Astrocyte of the cerebellum (primary cell): Measurements from ENCODE around the gene CCDC69.

Experiments used
- DNase-seq: peaks from one replicate; pipeline ENCODE4 v3.0.0-alpha.2; 2011; ENCODE audit warnings: low read depth
- H3K4me3 ChIP-seq: 2 replicates; pipeline ENCODE4 v1.5.1; 2011; ENCODE audit warnings: mild to moderate bottlenecking, low read depth, low read length, moderate library complexity
- in situ Hi-C: cut with HindIII; loops from 2 replicates; pipeline ENCODE4 v1.10.0; 2017; ENCODE audit warnings: low sequenced_read_pairs
- TF ChIP-seq, protein P1 (sequence below): IDR thresholded peaks from 2 replicates; pipeline ENCODE4 v1.5.1; 2012; ENCODE audit warnings: low read length, low read depth, moderate library complexity, mild to moderate bottlenecking; ENCODE audit errors: missing control alignments

Gene CCDC69

DNA sequence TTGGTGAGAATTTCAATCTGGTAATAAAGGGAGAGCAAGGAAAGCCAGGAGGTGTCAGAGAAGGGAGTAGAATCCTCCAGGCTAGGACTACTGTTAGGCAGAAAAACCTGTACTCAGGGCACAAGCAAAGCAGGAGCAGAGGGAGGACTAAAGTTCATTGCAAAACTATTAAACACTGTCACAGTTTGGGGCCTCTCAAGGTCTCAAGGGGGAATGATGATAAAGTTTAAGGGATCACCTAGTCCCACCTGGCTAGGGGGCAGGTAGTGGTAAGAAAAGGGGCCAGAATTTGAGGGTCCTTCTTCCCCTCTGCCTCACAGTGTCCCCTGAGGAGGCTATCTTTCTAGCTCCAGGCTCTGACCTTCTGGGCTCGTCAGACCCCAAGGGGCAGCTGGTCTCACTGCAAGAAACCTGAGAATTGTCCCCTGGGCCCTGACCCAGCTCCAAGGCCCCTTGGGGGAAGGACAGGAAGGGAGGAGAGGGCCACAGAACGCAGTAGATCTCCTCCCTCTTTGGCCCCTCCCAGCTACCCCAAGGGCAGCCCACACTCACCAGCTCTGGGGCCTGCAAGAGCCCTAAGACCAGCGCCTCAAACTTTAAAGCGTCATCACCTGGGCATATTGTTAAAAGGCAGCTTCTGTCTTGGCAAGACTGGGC, 974 bp downstream of the CCDC69 start:
- H3K4me3 ChIP-seq, result peak overlapping the region; percentile 56
- in situ Hi-C loops, result no loop called here
- DNase-seq, result no peak

DNA sequence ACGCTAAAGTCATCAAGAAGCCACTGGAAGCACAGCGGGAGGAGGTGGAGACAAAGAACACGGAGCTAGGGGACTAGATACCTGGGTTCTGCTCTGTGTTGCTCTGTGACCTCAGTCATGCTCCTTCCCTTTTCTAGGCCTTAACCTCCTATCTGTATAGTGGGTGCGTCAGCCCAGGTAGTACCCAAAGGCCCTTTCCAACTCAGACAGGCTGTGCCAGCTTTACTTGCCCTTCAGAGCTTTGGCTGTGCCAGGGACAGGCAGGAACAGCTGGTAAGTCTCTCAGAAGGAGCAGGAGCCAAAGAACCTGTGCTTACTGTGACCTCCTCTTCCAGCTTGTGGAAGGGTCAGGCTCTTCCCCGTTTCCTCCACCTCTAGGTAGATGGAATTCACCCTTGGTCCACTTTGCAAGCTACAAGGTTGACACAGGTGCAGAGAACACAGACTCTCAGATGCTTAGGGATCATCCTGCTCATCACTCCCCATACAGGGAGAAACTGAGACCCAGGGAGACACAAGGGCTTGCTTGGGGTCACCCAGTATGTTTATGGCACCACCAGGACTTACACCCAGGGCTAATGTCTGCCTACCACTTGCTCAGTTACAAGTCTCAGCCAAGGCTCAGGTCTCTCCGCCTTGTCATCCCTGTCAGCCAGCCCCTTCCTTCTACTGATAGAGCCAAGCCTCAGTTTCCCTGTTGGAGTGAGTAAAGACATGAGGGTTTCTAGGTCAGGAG, 1.7 kb downstream of the CCDC69 start:
- TF ChIP-seq, protein P1, sequence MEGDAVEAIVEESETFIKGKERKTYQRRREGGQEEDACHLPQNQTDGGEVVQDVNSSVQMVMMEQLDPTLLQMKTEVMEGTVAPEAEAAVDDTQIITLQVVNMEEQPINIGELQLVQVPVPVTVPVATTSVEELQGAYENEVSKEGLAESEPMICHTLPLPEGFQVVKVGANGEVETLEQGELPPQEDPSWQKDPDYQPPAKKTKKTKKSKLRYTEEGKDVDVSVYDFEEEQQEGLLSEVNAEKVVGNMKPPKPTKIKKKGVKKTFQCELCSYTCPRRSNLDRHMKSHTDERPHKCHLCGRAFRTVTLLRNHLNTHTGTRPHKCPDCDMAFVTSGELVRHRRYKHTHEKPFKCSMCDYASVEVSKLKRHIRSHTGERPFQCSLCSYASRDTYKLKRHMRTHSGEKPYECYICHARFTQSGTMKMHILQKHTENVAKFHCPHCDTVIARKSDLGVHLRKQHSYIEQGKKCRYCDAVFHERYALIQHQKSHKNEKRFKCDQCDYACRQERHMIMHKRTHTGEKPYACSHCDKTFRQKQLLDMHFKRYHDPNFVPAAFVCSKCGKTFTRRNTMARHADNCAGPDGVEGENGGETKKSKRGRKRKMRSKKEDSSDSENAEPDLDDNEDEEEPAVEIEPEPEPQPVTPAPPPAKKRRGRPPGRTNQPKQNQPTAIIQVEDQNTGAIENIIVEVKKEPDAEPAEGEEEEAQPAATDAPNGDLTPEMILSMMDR, result no peak
- no peak overlapping the region for H3K4me3 ChIP-seq
- DNase-seq, result no peak
- in situ Hi-C loops, result no loop called here

More for the DNA sequence above, 974 bp downstream of the CCDC69 start:
- TF ChIP-seq, protein P1, result no peak

DNA sequence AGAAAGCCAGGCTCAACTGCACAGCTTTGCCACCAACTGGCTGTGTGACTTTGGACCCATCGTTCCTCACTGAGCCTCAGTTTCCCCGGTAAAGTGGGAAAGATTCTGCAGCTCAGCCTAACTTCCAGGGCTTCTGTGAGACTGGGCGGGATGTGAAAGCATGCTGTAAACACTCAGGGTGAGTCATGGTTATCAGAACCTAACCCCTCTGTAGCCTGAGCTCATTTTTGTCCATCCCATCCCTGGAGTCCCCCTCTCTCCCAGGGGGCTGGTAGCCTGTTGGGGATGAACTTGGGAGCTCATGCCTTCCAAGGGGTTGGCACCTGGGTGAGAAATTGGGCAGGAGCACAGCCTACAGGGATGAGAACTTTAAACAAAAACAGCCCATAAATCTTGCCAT, 2.3 kb downstream of the CCDC69 start:
- no peak for DNase-seq
- TF ChIP-seq, protein P1, result no peak
- in situ Hi-C loops, result no loop called here
- H3K4me3 ChIP-seq, result no peak overlapping the region

DNA sequence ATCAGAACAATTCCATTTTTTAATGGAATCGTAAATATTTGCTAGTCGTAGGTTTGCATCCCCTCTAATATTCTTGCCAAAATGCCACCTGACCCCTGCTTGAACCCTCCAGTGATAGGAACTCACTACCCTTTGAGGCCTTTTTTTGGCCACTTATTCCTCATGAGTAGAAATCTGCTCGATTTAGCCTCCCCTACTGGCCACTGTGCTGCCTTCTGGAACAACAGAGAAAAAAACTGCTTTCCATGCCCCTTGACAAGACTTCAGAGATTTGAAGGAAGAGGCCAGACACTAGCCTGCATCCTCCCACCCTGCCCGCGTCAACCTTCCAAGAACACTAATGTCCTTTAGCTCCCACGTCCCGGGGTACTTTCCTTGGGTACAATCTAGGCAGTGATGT, 4.1 kb downstream of the CCDC69 start:
- no peak for DNase-seq
- TF ChIP-seq, protein P1, result no peak
- in situ Hi-C loops, result no loop called here
- H3K4me3 ChIP-seq, result no peak overlapping the region

DNA sequence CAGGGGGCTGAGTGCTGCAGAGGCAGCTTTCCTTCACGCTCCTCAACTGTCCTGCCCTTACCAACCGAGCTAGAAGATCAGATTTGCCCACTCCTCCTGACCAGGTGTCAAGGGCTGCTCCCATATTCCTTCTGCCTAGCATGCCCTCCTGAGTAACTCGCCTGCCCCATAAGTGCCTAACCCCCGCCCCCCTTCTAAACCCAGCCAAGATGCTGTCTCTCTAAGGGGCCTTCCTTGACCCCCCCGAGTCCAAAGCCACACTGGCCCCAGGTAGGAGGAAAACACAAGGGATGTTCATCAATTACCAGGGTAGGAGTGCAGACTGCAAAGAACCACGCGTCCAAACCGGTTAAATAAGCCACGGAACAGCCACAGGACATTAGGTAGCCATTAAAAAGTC, 4.8 kb downstream of the CCDC69 start:
- no peak overlapping the region for H3K4me3 ChIP-seq
- TF ChIP-seq, protein P1, result no peak
- in situ Hi-C loops, result no loop called here
- no peak for DNase-seq

DNA sequence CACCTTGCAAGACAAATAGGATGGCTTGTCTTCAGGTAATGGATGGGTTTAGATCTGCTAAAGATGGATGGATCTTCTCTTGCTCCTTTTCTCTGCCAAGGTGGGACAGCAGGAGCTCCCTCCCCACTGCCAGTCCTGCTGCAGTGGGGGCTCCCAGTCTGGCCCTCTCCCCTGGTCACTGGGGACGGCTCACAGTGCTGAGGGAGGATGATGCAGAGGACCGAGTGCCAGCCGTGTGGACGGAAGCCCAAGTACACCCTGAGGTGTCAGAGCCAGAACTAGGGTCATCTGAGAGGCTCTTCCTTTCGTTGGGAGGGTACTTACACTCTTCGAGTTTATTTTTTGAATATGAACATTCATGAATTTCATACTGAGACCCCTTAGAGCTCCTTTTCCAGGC, 5.7 kb downstream of the CCDC69 start:
- TF ChIP-seq, protein P1, result no peak

More for the DNA sequence above, 5.7 kb downstream of the CCDC69 start:
- no peak for DNase-seq
- in situ Hi-C loops, result no loop called here
- H3K4me3 ChIP-seq, result no peak overlapping the region
